ENCODE results near the gene GTPBP4.
A peak's percentile ranks its signal among the peaks of the same experiment; 100 is the strongest.
"Not testable (repeated sequence)": the region's sequence is repeated elsewhere in the genome, so short reads cannot be mapped to it uniquely, and the experiment has no call there.

GTPBP4 gene

GRCh38 chr10:1034758-1035157 is 46.5 kb downstream of the GTPBP4 start:
- no peak for DNase-seq

- DNase-seq, result no peak
Observed at GRCh38 chr10:1035201-1035600, 47.0 kb downstream of the GTPBP4 start.

GRCh38 chr10:1036341-1036791 is 48.1 kb downstream of the GTPBP4 start:
- peak; percentile 70 for DNase-seq

GRCh38 chr10:1037098-1037497 is 48.9 kb downstream of the GTPBP4 start:
- no peak for DNase-seq

- DNase-seq, result not testable (repeated sequence)
Observed at GRCh38 chr10:1038769-1039168, 50.5 kb downstream of the GTPBP4 start.

GRCh38 chr10:1040133-1040532 is 51.9 kb downstream of the GTPBP4 start:
- no peak for DNase-seq

GRCh38 chr10:1041514-1041913 is 53.3 kb downstream of the GTPBP4 start:
- no peak for DNase-seq

- peak; percentile 62 for DNase-seq
Observed at GRCh38 chr10:1043532-1043995, 55.3 kb downstream of the GTPBP4 start.

- no peak for DNase-seq
Observed at GRCh38 chr10:1044146-1044545, 55.9 kb downstream of the GTPBP4 start.

- no peak for DNase-seq
Observed at GRCh38 chr10:1044964-1045363, 56.7 kb downstream of the GTPBP4 start.

GRCh38 chr10:1045415-1045814 is 57.2 kb downstream of the GTPBP4 start:
- no peak for DNase-seq

GRCh38 chr10:1047937-1048336 is 59.7 kb downstream of the GTPBP4 start:
- DNase-seq, result peak; percentile 36

GRCh38 chr10:1048349-1048731 is 60.1 kb downstream of the GTPBP4 start:
- DNase-seq, result no peak

- DNase-seq, result peak; percentile 99
Observed at GRCh38 chr10:1048732-1049424, 60.6 kb downstream of the GTPBP4 start, which contains the start of gene IDI1. IDI1 (minus strand) TSS chr10:1049119; CDS start chr10:1049003, 116 bp downstream.

- DNase-seq, result no peak
Observed at GRCh38 chr10:1049425-1049958, 61.3 kb downstream of the GTPBP4 start.

GRCh38 chr10:1050145-1050544 is 61.9 kb downstream of the GTPBP4 start:
- peak; percentile 31 for DNase-seq

- peak; percentile 66 for DNase-seq
Observed at GRCh38 chr10:1050554-1050953, 62.3 kb downstream of the GTPBP4 start.

GRCh38 chr10:1054684-1055083 is 66.5 kb downstream of the GTPBP4 start:
- no peak for DNase-seq

GRCh38 chr10:1056326-1057105 is 68.3 kb downstream of the GTPBP4 start, which contains the start of gene WDR37:
WDR37 (plus strand) TSS chr10:1056385; CDS start chr10:1072156, 15,771 bp downstream.
- DNase-seq, result peak; percentile 92

GRCh38 chr10:1057106-1057657 is 68.9 kb downstream of the GTPBP4 start:
- DNase-seq, result no peak

- DNase-seq, result no peak
Observed at GRCh38 chr10:1058017-1058416, 69.8 kb downstream of the GTPBP4 start.

GRCh38 chr10:1059902-1060301 is 71.7 kb downstream of the GTPBP4 start:
- no peak for DNase-seq
